GM12878 (cell line): Measurements from ENCODE around the gene GABBR2. TPM values are rescaled to one million over a fixed set of nuclear protein-coding genes. Genes with fewer than 3 reads are reported as not detected.

Experiments used
- ATAC-seq: fragments of 200-7000 bp; cut with Tn5 transposase; 3 replicates; pipeline ENCODE4 v1.9.1; 2020; ENCODE audit warnings: mild to moderate bottlenecking, moderate library complexity
- BruUV-seq: library from RNA; stranded (reverse); fragments of 400-500 nt; replicated peaks from 2 replicates; lab custom pipeline; 2021; lab: Mats Ljungman, UMichigan
- CTCF ChIA-PET: fragments of 300-600 bp; sonication (Branson Sonifier 250); formaldehyde crosslinking; extraction: SDS; loops from one replicate; lab custom pipeline; 2021; ENCODE audit warnings: inconsistent platforms; lab: Yijun Ruan, JAX
- POLR2A ChIA-PET: fragments of 350-600 bp; formaldehyde crosslinking; extraction: SDS; loops from one replicate; lab custom pipeline; 2021; ENCODE audit warnings: inconsistent platforms; lab: Charles Lee
- RAD21 ChIA-PET: fragments of 300-600 bp; sonication (Branson Sonifier 250); formaldehyde crosslinking; loops from one replicate; lab custom pipeline; 2023; ENCODE audit warnings: antibody characterized with exemption; ENCODE audit not compliant: unreplicated experiment; lab: Charles Lee
- SMC1A ChIA-PET: fragments of 300-600 bp; sonication (Branson Sonifier 250); formaldehyde crosslinking; loops from one replicate; lab custom pipeline; 2023; ENCODE audit not compliant: unreplicated experiment, uncharacterized antibody; lab: Charles Lee
- DNase-seq: peaks from one replicate; pipeline ENCODE4 v3.0.0-alpha.2; 2011; ENCODE audit warnings: low read depth, low spot score
- FAIRE-seq: peaks from 3 replicates; lab custom pipeline; 2011; peaks lifted over from hg19 to GRCh38; lab: Jason Lieb, UNC
- H2AFZ ChIP-seq: 2 replicates; pipeline ENCODE4 v1.6.0; 2011; ENCODE audit warnings: low read depth, low read length, control low read depth; ENCODE audit not compliant: control insufficient read depth
- H3K27ac ChIP-seq: 2 replicates; pipeline ENCODE4 v1.5.1; 2011; ENCODE audit warnings: control low read depth; ENCODE audit not compliant: control insufficient read depth, insufficient read depth
- H3K27me3 ChIP-seq, 2 experiments: replicated peaks in 1 of 2; 2 replicates each; pipeline versions ENCODE4 v1.6.0 to v1.6.1; 2011; ENCODE audit warnings: low read length in 1 of 2; ENCODE audit not compliant: control insufficient read depth in 2 of 2, insufficient read depth in 2 of 2
- H3K36me3 ChIP-seq, 2 experiments: 2 replicates each; pipeline ENCODE4 v1.5.1; 2011; ENCODE audit warnings: low read length in 1 of 2; ENCODE audit not compliant: control insufficient read depth in 2 of 2, insufficient read depth in 2 of 2
- H3K4me1 ChIP-seq: 2 replicates; pipeline ENCODE4 v1.6.1; 2011; ENCODE audit warnings: mild to moderate bottlenecking, low read length, moderate library complexity, mixed read lengths; ENCODE audit not compliant: control insufficient read depth, insufficient read depth
- H3K4me2 ChIP-seq: 2 replicates; pipeline ENCODE4 v1.6.0; 2011; ENCODE audit warnings: control low read depth; ENCODE audit not compliant: control insufficient read depth, insufficient read depth
- H3K4me3 ChIP-seq: fragments of 200-600 bp; sonication (generic); 2 replicates; pipeline ENCODE4 v1.5.1; 2016
- H3K79me2 ChIP-seq: 2 replicates; pipeline ENCODE4 v1.6.0; 2011; ENCODE audit warnings: low read length; ENCODE audit not compliant: control insufficient read depth, insufficient read depth
- H3K9ac ChIP-seq: 2 replicates; pipeline ENCODE4 v1.8.0; 2011; ENCODE audit warnings: low read length, control low read depth, mixed read lengths; ENCODE audit not compliant: control insufficient read depth, insufficient read depth
- H3K9me3 ChIP-seq: replicated peaks from 3 replicates; pipeline ENCODE4 v1.5.1; 2011; ENCODE audit warnings: mild to moderate bottlenecking, low read length; ENCODE audit not compliant: control insufficient read depth, insufficient read depth
- H4K20me1 ChIP-seq: 2 replicates; pipeline ENCODE4 v1.6.0; 2011; ENCODE audit not compliant: control insufficient read depth, insufficient read depth
- NFXL1 ChIP-seq: fragments of 450-650 bp; IDR thresholded peaks from 2 replicates; pipeline ENCODE4 v1.6.1; 2017; ENCODE audit warnings: antibody characterized with exemption, mild to moderate bottlenecking, borderline replicate concordance
- NKRF ChIP-seq: fragments of 450-650 bp; conservative IDR thresholded peaks from 2 replicates; pipeline ENCODE4 v1.6.1; 2017; ENCODE audit warnings: mild to moderate bottlenecking, moderate library complexity
- RAD21 ChIP-seq: IDR thresholded peaks from 2 replicates; pipeline ENCODE4 v1.6.1; 2011; ENCODE audit warnings: mild to moderate bottlenecking, low read depth, low read length, moderate library complexity; ENCODE audit not compliant: insufficient read depth
- ZBTB4 ChIP-seq: fragments of 450-650 bp; formaldehyde crosslinking; IDR thresholded peaks from 2 replicates; pipeline ENCODE4 v1.4.0; 2022; ENCODE audit warnings: mild to moderate bottlenecking, moderate library complexity
- WGBS: methylation state at CpG from one replicate; pipeline ENCODE4 v1.1.6; 2016; ENCODE audit warnings: low lambda C conversion rate; ENCODE audit not compliant: insufficient replicate concordance, insufficient coverage; ENCODE audit errors: missing lambda C conversion rate; 5-methylcytosine and 5-hydroxymethylcytosine counted together
- in situ Hi-C: fragments of 300-500 bp; cut with MboI; formaldehyde crosslinking; loops from 9 replicates; pipeline ENCODE4 v1.14.3; 2018; ENCODE audit warnings: mixed read lengths
- intact Hi-C: fragments of 100-400 bp; cut with micrococcal nuclease; formaldehyde crosslinking; loops from one replicate; pipeline ENCODE4 v1.14.2; 2022; ENCODE audit not compliant: unreplicated experiment
- polyA plus RNA-seq, 11 experiments: library from polyadenylated mRNA; depleted of rRNA in 4 of 11; unstranded in 6 of 11; stranded (reverse) in 5 of 11; fragments of >200 nt; fragmentation: Nextera tagmentation in 4 of 11; fragmentation: Illumina TruSeq in 1 of 11; extraction: Ambion mirVana in 4 of 11; extraction: Trizol in 1 of 11; gene quantifications; 1 replicate in 1 of 11; 2 replicates in 10 of 11; pipeline versions ENCODE4 v1.2.1 to v1.2.3, GENCODE V29; 2011 to 2016; ENCODE audit warnings: inconsistent platforms in 2 of 11, missing spikeins in 2 of 11, low read depth in 1 of 11
- total RNA-seq, 4 experiments: library from RNA; depleted of rRNA in 3 of 4; stranded (reverse); fragments of >200 nt in 3 of 4; fragmentation: Illumina TruSeq in 1 of 4; extraction: Trizol in 1 of 4; gene quantifications; 2 replicates each; pipeline versions ENCODE4 v1.2.1 to v1.2.3, GENCODE V29; 2013 to 2021

GABBR2 gene
- total and polyA plus RNA-seq, 10 of the 15 experiments (the other 5 are each of a cell fraction or from before 2014, with no cell fraction given) = 0.02 to 2.2 (median 0.06) TPM; not detected in 2

- DNase-seq (no peak), ATAC-seq (no peak), FAIRE-seq (no peak)
- no peak overlapping the region for H3K27ac ChIP-seq
- no peaks in the 10 kb centered on the region for H3K27me3 ChIP-seq
- H2AFZ ChIP-seq = no peak overlapping the region
- 56% methylated on average over 7 of the region's 7 CpGs for WGBS
- H3K79me2 ChIP-seq = no peaks in the 10 kb centered on the region
- no peak for TF ChIP-seq NFXL1
- no peak for TF ChIP-seq RAD21
- H3K4me1 ChIP-seq = no peaks in the 10 kb centered on the region
- ChIA-PET CTCF (interaction anchor here (1.0 to 7.1 kb wide), 9 partner anchors 66 to 480 kb away, joined by 3 to 97 read pairs (median 4); no protein-coding TSS in a partner anchor), RAD21 (interaction anchor here (2.8 kb wide), 1 partner anchor 460 kb away, joined by 24 read pairs; no protein-coding TSS in a partner anchor), POLR2A (interaction anchor here (0.6 kb wide), 1 partner anchor 71 kb away, joined by 4 read pairs; no protein-coding TSS in a partner anchor), SMC1A (interaction anchor here (1.0 to 3.4 kb wide), 3 partner anchors 65 to 460 kb away, joined by 3 to 13 read pairs (median 3); no protein-coding TSS in a partner anchor)
- H4K20me1 ChIP-seq = no peaks in the 10 kb centered on the region
- BruUV-seq = no TSS peak
- H3K36me3 ChIP-seq = no peaks in the 10 kb centered on the region
- H3K9me3 ChIP-seq = no peaks in the 10 kb centered on the region
- in situ Hi-C loops (loop anchor here (5.0 kb wide), 1 partner anchor 457 kb away; no protein-coding TSS in a partner anchor), intact Hi-C loops (loop anchor here (1.0 to 10.0 kb wide), 3 partner anchors 220 to 476 kb away; no protein-coding TSS in a partner anchor)
- H3K4me3 ChIP-seq = no peak overlapping the region
- no peak overlapping the region for H3K4me2 ChIP-seq
- H3K9ac ChIP-seq = no peak overlapping the region
Observed at GRCh38 chr9:98315067-98315453, 393.7 kb downstream of the GABBR2 start.

- no peaks in the 10 kb centered on the region for H3K4me1 ChIP-seq
- ChIA-PET SMC1A (interaction anchor here (1.0 to 3.4 kb wide), 3 partner anchors 65 to 460 kb away, joined by 3 to 13 read pairs (median 3); no protein-coding TSS in a partner anchor), CTCF (interaction anchor here (1.1 to 7.1 kb wide), 3 partner anchors 461 to 478 kb away, joined by 4 to 97 read pairs (median 4); no protein-coding TSS in a partner anchor), RAD21 (interaction anchor here (1.2 to 2.8 kb wide), 2 partner anchors 209 to 461 kb away, joined by 3 to 24 read pairs; no protein-coding TSS in a partner anchor), POLR2A (no interaction called here)
- BruUV-seq = no TSS peak
- H3K27me3 ChIP-seq = no peaks in the 10 kb centered on the region
- no peaks in the 10 kb centered on the region for H3K36me3 ChIP-seq
- H4K20me1 ChIP-seq = no peaks in the 10 kb centered on the region
- FAIRE-seq (no peak), ATAC-seq (no peak), DNase-seq (no peak)
- TF ChIP-seq ZBTB4 (CRISPR knock-in tag) (no peak), NKRF (no peak)
- 40% methylated on average over 6 of the region's 6 CpGs for WGBS
- no peak overlapping the region for H3K4me2 ChIP-seq
- no peak overlapping the region for H3K4me3 ChIP-seq
- H2AFZ ChIP-seq = no peak overlapping the region
- H3K79me2 ChIP-seq = no peaks in the 10 kb centered on the region
- in situ Hi-C loops = loop anchor here (5.0 kb wide), 1 partner anchor 458 kb away; no protein-coding TSS in a partner anchor
- no peak overlapping the region for H3K9ac ChIP-seq
- no peaks in the 10 kb centered on the region for H3K9me3 ChIP-seq
- no peak overlapping the region for H3K27ac ChIP-seq
- intact Hi-C loops = loop anchor here (1.0 to 10.0 kb wide), 3 partner anchors 220 to 477 kb away; no protein-coding TSS in a partner anchor
Observed at GRCh38 chr9:98314381-98315066, 394.2 kb downstream of the GABBR2 start.
